Stimulated activated naive CD4-positive, alpha-beta T cell (primary cell): Measurements from ENCODE around the gene PREB.
A peak's percentile ranks its signal among the peaks of the same experiment; 100 is the strongest.

Experiments used
- DNase-seq, 6 experiments: peaks; one replicate each; lab custom pipeline; 2025; lab: John Stamatoyannopoulos, UW

Gene PREB

GRCh38 chr2:27152796-27153464 lies 18.5 kb upstream of the PREB start:
- no peak for DNase-seq

GRCh38 chr2:27152102-27152795 lies 17.8 kb upstream of the PREB start:
- DNase-seq: no peak

GRCh38 chr2:27150639-27151230 lies 16.3 kb upstream of the PREB start:
- no peak for DNase-seq

GRCh38 chr2:27149570-27150405 lies 15.4 kb upstream of the PREB start:
- no peak for DNase-seq

GRCh38 chr2:27148801-27149439 lies 14.5 kb upstream of the PREB start, which contains the start of gene TCF23:
TCF23 (plus strand) TSS chr2:27149004; CDS start chr2:27149134, 130 bp downstream.
- DNase-seq: no peak

GRCh38 chr2:27147935-27148334 lies 13.5 kb upstream of the PREB start:
- DNase-seq: no peak

GRCh38 chr2:27145682-27146081 lies 11.2 kb upstream of the PREB start:
- no peak for DNase-seq

- DNase-seq: no peak
Observed at GRCh38 chr2:27143285-27143684, 8.8 kb upstream of the PREB start.

GRCh38 chr2:27139310-27139709 lies 4.9 kb upstream of the PREB start, which contains the start of gene PRR30:
PRR30 (minus strand) TSS chr2:27139410; CDS start chr2:27138329, 1,081 bp downstream.
- no peak for DNase-seq

GRCh38 chr2:27138111-27138510 lies 3.7 kb upstream of the PREB start:
- no peak for DNase-seq

GRCh38 chr2:27137322-27137935 lies 3.0 kb upstream of the PREB start:
- DNase-seq: no peak

- no peak for DNase-seq
Observed at GRCh38 chr2:27136751-27137150, 2.3 kb upstream of the PREB start.

GRCh38 chr2:27135478-27135955 lies 1.1 kb upstream of the PREB start:
- no peak for DNase-seq

GRCh38 chr2:27134781-27135477 lies 493 bp upstream of the PREB start:
- DNase-seq: no peak

- DNase-seq: peak in 2 of 6 experiments; percentile 29 to 31
Observed at GRCh38 chr2:27133195-27133875, 1.1 kb downstream of the PREB start.

GRCh38 chr2:27131429-27131828 lies 3.0 kb downstream of the PREB start:
- DNase-seq: no peak

- DNase-seq: no peak
Observed at GRCh38 chr2:27130396-27130795, 4.0 kb downstream of the PREB start.

GRCh38 chr2:27128668-27129571 lies 5.5 kb downstream of the PREB start:
- no peak for DNase-seq
